IPS DF 6.9 (cell line): ENCODE results near the gene CXorf38.

ENCODE experiments used
- DNase-seq: peaks from one replicate; pipeline ENCODE4 v3.0.0-alpha.2; 2013; ENCODE audit warnings: low read depth, low spot score
- H3K27ac ChIP-seq: one replicate; pipeline ENCODE4 v1.5.1; 2013; ENCODE audit warnings: low read length, control low read depth
- H3K27me3 ChIP-seq: 2 replicates; pipeline ENCODE4 v1.6.1; 2013; ENCODE audit warnings: mild to moderate bottlenecking, low read length; ENCODE audit not compliant: control insufficient read depth, insufficient read depth
- H3K36me3 ChIP-seq: 2 replicates; pipeline ENCODE4 v1.6.1; 2013; ENCODE audit warnings: low read length; ENCODE audit not compliant: control insufficient read depth, insufficient read depth
- H3K4me1 ChIP-seq: 2 replicates; pipeline ENCODE4 v1.6.1; 2013; ENCODE audit warnings: low read length; ENCODE audit not compliant: control insufficient read depth, insufficient read depth
- H3K4me3 ChIP-seq: 2 replicates; pipeline ENCODE4 v1.5.1; 2013; ENCODE audit warnings: mild to moderate bottlenecking, low read length
- H3K9me3 ChIP-seq: 2 replicates; pipeline ENCODE4 v1.6.1; 2013; ENCODE audit warnings: low read length, inconsistent platforms; ENCODE audit not compliant: control insufficient read depth, insufficient read depth
- WGBS: extraction: QIAGEN DNeasy Blood & Tissue Kit; methylation state at CpG from one replicate; pipeline ENCODE4 v1.1.7; 2013; ENCODE audit warnings: mixed read lengths, missing lambda C conversion rate; ENCODE audit not compliant: insufficient read length, insufficient coverage; 5-methylcytosine and 5-hydroxymethylcytosine counted together

CXorf38 gene, protein sequence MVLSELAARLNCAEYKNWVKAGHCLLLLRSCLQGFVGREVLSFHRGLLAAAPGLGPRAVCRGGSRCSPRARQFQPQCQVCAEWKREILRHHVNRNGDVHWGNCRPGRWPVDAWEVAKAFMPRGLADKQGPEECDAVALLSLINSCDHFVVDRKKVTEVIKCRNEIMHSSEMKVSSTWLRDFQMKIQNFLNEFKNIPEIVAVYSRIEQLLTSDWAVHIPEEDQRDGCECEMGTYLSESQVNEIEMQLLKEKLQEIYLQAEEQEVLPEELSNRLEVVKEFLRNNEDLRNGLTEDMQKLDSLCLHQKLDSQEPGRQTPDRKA

DNA sequence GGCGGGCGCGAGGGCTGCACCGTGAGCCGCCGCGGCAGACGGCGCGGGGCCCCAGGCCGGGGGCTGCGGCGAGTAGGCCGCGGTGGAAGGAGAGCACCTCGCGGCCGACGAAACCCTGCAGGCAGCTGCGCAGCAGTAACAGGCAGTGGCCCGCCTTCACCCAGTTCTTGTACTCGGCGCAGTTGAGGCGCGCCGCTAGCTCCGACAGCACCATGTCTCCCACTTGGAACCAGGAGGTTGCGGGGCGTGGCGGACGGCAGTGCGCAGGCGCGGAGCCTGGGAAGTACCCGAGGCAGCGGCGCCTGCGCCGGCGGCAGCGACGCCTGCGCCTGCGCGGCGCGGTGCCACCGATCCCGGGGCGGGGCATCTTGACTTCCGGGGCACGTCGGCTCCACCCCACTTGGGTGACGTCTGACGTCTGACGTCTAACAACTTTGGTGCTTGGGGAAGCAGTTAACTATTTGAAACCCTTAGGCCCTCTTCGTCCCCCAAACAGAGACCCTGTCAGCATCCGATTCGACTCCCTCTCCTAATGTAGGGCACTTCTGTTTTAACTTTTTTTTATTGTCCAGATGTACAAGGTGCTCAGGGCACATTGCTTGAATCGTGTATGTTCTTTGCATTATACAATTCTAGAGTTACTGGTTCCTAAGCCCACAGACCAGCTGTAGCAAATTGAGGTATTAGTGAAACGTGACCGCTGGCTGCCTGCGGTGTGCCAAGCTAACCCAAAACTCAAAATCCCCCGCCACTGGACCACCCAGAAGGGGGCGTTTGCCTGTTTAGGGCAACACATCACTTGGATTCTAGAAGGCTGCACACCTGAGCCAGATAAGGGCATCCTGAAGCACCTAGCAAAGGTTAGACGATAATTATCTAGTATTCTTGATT is at the start of gene CXorf38:
CXorf38 (minus strand) TSS at position 255 of the 891 bp plus-strand sequence; CDS start at position 214, 41 bp downstream.
- no peaks in the 10 kb centered on the region for H3K36me3 ChIP-seq
- no peak within 1 kb of the TSS for H3K27ac ChIP-seq
- peak within 1 kb of the TSS; percentile 81; the same call in 1 of the 2 replicates for H3K4me3 ChIP-seq
- H3K27me3 ChIP-seq = no peaks in the 10 kb centered on the region
- no peaks in the 10 kb centered on the region for H3K9me3 ChIP-seq
- no CpG with 5 or more reads among the region's 66 CpGs for WGBS
- DNase-seq = peak; percentile 54
- no peaks in the 10 kb centered on the region; the same call in 1 of the 2 replicates for H3K4me1 ChIP-seq

DNA sequence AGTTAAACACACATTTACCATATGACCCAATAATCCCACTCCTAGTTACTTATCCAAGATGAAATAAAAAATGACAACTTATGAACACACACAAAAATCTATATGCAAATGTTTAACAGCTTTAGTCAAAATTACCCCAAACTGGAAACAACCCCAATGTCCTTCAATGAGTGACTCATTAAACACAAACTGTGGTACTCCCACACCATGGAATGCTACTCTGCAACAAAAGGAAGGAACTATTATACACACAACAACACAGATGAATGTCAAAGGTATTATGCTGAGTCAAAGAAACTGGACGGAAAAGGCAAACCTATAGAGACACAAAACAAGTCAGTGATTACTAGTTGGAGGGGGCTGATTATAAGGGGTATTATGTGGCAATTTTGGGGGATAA is 47.4 kb upstream of the CXorf38 start:
- H3K4me3 ChIP-seq = no peak overlapping the region
- no peaks in the 10 kb centered on the region; the same call in 1 of the 2 replicates for H3K4me1 ChIP-seq
- H3K27me3 ChIP-seq = no peaks in the 10 kb centered on the region
- WGBS = no CpG with 5 or more reads among the region's 1 CpG
- H3K36me3 ChIP-seq = no peaks in the 10 kb centered on the region; the same call in 1 of the 2 replicates
- no peak for DNase-seq
- no peak overlapping the region for H3K27ac ChIP-seq
- no peaks in the 10 kb centered on the region for H3K9me3 ChIP-seq

DNA sequence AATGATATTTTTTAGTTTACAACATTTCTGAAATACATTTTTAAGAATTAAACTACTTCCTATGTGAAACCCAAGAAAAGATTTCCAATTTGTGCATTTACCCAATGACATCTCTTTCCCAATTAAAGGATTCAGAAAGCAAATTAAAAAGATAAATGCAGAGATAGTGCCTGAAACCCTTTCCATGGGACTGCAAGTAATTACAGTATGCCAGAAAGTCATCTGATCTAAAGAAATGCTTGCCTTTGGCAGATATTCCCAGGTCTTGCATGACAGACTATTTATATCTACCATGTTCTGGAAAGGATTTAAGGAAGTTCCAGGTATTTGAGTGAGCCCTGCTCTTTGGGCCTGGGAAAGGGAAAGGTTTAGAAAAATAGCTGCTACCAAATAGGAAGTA is 41.6 kb upstream of the CXorf38 start:
- Histone ChIP-seq H3K27ac (no peak overlapping the region), H3K9me3 (no peaks in the 10 kb centered on the region), H3K36me3 (peaks cover 7% of the 10 kb centered on the region; the same call in 1 of the 2 replicates), H3K4me1 (no peaks in the 10 kb centered on the region; the same call in 1 of the 2 replicates), H3K27me3 (no peaks in the 10 kb centered on the region), H3K4me3 (no peak overlapping the region)
- no peak for DNase-seq

DNA sequence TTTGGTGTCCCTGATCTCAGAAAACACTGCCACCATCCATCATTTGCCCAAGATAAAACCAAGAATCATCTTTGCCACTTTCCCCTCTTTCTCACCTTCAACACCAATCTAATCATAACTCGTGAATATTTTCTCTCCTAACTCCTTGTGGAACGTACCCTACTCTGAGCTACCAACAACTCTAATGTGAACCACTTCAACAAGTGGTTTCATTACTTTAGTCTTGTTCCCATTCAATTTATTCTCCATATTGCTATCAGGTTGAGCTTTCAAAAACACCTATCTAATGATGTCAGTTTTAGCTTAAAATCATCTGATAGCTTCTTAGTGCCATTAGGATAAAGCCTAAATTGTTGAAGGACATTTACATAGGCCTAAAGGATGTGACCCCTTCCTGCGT is 39.8 kb upstream of the CXorf38 start:
- no peak for DNase-seq
- H3K27ac ChIP-seq = no peak overlapping the region
- H3K4me3 ChIP-seq = no peak overlapping the region
- no peaks in the 10 kb centered on the region for H3K27me3 ChIP-seq
- peaks cover 7% of the 10 kb centered on the region; the same call in 1 of the 2 replicates for H3K36me3 ChIP-seq
- no peaks in the 10 kb centered on the region for H3K4me1 ChIP-seq
- H3K9me3 ChIP-seq = no peaks in the 10 kb centered on the region
- 100% methylated on average over 2 of the region's 3 CpGs for WGBS

DNA sequence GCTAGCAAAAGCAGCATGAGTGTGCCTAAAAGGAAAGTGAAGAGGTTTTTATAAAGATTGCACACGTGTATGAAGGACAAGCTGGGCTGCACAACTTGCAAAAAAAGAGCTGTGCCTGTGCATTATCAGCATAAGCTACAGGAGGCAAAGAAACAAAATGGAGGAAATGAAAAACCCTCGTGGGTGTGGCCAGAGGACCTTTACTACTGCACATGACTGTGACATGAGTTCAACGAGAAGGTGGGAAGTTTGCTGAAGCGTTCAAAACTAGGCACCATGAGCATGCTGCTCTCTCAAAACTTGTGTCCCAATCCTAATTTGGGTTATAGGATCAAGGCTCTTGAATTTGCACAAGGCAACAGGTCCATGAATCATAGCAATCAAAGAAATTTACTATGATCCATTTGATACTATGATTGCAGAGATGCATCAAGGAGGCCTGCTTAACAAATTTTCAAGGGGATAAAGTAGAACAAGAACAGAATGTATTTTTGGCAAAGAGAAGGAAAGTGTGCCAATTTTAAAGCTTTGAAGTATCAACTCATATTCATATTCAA is 38.1 kb upstream of the CXorf38 start:
- Histone ChIP-seq H3K4me1 (no peaks in the 10 kb centered on the region), H3K27me3 (no peaks in the 10 kb centered on the region), H3K36me3 (peaks cover 7% of the 10 kb centered on the region; the same call in 1 of the 2 replicates), H3K9me3 (no peaks in the 10 kb centered on the region), H3K4me3 (no peak overlapping the region), H3K27ac (no peak overlapping the region)
- no peak for DNase-seq
- no CpG with 5 or more reads among the region's 4 CpGs for WGBS

DNA sequence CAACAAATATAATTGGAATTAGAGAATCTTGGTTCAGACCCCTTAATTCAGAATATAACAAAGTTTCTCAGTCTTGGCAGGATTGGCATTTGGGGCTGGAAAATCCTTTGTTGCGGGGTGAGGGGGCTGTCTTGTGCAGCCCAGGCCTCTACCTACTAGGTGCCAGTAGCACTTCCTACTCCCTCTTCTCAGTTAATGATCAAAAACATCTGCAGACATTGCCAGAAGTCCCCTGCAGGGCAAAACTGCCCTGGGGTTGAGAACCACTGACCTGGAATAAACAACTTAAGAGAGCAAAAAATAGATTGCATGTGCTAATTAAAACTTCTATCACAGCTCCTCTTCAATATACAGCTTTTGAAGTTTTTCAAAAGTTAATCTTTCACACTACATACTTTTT is 36.7 kb upstream of the CXorf38 start:
- Histone ChIP-seq H3K27me3 (no peaks in the 10 kb centered on the region), H3K4me3 (no peak overlapping the region), H3K9me3 (no peaks in the 10 kb centered on the region), H3K36me3 (peaks cover 12% of the 10 kb centered on the region; the same call in 1 of the 2 replicates), H3K27ac (no peak overlapping the region), H3K4me1 (no peaks in the 10 kb centered on the region)
- WGBS = no CpG with 5 or more reads among the region's 1 CpG
- DNase-seq = no peak

DNA sequence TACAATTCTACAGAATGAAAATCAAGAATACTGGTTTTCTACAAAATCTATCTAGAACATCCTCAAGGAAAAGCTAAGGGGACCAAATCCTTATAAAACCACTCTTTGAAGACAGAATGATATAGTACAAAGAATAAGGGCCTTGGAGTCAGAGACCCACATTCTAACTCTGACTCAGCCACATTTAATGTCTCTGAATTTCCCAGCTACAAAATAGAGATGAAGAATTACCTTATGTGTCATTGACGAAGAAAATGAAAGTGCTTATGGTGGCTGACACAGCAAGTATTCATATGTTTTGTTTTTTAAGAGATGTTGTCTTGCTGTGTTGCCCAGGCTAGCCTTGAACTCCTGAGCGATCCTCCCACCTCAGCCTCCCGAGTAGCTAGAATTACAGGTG is 35.9 kb upstream of the CXorf38 start:
- no peak for DNase-seq
- no peak overlapping the region for H3K4me3 ChIP-seq
- no peaks in the 10 kb centered on the region for H3K9me3 ChIP-seq
- peaks cover 11% of the 10 kb centered on the region; the same call in 1 of the 2 replicates for H3K36me3 ChIP-seq
- WGBS = no CpG with 5 or more reads among the region's 3 CpGs
- H3K4me1 ChIP-seq = no peaks in the 10 kb centered on the region
- H3K27ac ChIP-seq = no peak overlapping the region
- H3K27me3 ChIP-seq = no peaks in the 10 kb centered on the region

DNA sequence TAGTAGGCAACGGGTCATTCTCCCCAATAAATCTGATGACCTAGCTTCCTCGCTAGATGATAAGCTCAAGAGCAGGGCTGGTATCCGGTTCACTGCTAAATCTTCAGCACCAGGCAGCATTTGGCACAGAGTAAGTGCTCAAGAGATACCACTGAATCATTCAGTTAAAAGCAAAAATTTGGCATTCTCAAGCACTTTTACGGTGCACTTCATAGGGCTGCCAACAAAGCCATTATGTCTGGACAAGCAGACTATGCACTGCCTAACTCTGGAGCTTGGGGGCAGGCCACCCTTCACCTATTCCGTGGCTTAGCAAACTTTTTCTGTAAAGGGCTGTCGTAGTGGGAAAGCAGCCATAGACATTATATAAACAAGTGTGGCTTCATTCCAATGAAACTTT is 23.8 kb upstream of the CXorf38 start:
- no peak overlapping the region for H3K4me3 ChIP-seq
- no peaks in the 10 kb centered on the region for H3K27me3 ChIP-seq
- H3K4me1 ChIP-seq = no peaks in the 10 kb centered on the region
- no peaks in the 10 kb centered on the region for H3K9me3 ChIP-seq
- WGBS = no CpG with 5 or more reads among the region's 6 CpGs
- no peak for DNase-seq
- H3K27ac ChIP-seq = no peak overlapping the region
- H3K36me3 ChIP-seq = peaks cover 10% of the 10 kb centered on the region; the same call in 1 of the 2 replicates

DNA sequence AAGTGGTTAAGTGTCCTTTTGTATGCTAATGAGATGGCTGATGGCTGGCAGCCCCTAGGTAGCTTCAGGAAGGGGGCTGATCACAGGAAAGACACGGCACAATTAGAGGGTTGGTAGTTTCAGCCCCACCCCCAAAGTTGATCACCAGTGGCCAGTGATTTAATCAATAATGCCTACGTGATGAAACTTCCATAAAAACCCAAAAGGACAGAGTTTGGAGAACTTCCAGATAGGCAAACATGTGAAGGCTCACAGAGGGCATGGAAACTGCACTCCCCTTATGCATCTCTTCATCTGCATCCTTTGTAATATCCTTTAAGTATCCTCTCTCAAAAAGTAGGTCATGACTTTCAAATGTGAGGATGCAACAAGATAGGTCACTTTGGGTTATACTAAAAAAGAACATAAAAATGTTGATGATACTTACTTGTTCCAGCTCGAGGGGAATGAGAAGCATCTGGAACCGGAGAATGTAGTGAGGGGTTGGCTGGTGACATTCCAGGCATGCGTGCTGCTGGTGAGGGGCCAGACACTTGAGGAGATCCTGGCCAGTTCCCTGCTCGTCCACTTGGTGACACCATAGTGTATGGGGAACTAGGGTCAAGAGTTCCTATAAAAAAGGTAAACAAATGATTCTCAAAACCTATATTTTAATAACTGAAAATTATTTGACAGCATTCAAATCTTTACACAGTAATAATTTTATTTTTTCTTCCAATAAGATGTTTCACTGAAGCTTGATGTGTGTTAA is 16.7 kb upstream of the CXorf38 start:
- no peaks in the 10 kb centered on the region for H3K9me3 ChIP-seq
- no CpG with 5 or more reads among the region's 6 CpGs for WGBS
- no peak overlapping the region for H3K4me3 ChIP-seq
- H3K27me3 ChIP-seq = no peaks in the 10 kb centered on the region
- H3K4me1 ChIP-seq = no peaks in the 10 kb centered on the region
- no peak overlapping the region for H3K27ac ChIP-seq
- peaks cover 16% of the 10 kb centered on the region; the same call in 1 of the 2 replicates for H3K36me3 ChIP-seq
- no peak for DNase-seq
